Choroid plexus epithelial cell (primary cell): Measurements from ENCODE around the gene DYDC2.

Source experiments
- DNase-seq: peaks from one replicate; pipeline ENCODE4 v3.0.0-alpha.2; 2010; ENCODE audit warnings: low read depth
- H3K4me3 ChIP-seq: 2 replicates; pipeline ENCODE4 v1.5.1; 2011; ENCODE audit warnings: low read depth, mild to moderate bottlenecking, control low read depth, low read length, moderate library complexity
- TF ChIP-seq, protein P1 (sequence below): conservative IDR thresholded peaks from 2 replicates; pipeline ENCODE4 v1.5.1; 2011; ENCODE audit warnings: low read depth, mild to moderate bottlenecking, control low read depth, inconsistent platforms, low read length, moderate library complexity

Gene DYDC2

DNA sequence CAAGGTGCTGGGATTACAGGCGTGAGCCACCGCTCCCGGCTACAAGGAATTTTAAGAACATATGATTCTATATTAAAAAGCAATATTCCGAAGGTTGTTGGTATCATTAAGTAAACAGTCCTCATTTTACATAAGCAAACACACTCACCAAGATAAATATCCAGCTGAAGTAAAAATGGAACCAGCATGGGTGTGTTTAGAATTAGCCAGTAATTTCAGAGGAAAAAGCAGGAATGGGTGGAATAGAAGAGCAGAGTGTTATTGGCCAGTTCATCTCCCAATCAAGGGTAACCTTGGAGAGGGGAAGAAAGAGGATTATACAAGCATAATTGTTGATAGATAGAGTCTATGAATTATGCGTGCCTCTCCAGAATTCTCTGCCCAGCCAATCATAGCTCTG is 35.4 kb upstream of the DYDC2 start:
- H3K4me3 ChIP-seq: no peak overlapping the region
- TF ChIP-seq, protein P1, sequence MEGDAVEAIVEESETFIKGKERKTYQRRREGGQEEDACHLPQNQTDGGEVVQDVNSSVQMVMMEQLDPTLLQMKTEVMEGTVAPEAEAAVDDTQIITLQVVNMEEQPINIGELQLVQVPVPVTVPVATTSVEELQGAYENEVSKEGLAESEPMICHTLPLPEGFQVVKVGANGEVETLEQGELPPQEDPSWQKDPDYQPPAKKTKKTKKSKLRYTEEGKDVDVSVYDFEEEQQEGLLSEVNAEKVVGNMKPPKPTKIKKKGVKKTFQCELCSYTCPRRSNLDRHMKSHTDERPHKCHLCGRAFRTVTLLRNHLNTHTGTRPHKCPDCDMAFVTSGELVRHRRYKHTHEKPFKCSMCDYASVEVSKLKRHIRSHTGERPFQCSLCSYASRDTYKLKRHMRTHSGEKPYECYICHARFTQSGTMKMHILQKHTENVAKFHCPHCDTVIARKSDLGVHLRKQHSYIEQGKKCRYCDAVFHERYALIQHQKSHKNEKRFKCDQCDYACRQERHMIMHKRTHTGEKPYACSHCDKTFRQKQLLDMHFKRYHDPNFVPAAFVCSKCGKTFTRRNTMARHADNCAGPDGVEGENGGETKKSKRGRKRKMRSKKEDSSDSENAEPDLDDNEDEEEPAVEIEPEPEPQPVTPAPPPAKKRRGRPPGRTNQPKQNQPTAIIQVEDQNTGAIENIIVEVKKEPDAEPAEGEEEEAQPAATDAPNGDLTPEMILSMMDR: no peak
- DNase-seq: no peak

DNA sequence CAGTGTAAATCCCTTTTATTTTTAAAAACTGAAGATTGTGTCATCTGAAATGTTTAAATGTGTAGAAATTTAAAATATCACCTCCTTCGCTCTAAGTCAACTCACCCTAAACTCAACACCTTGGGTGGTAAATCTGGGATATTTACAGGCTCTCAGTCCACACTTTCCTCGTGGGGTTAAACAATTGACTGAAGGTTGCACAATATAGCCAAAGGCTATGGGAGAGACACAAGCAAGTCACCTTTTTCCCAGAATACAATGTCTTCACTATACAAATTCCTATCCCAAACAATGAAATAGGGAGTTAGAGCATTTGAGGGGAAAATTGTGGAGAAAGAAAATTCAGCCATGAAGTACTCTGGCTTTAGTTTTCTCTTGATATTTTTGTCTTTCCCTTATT is 34.4 kb upstream of the DYDC2 start:
- H3K4me3 ChIP-seq: no peak overlapping the region
- TF ChIP-seq, protein P1: no peak
- no peak for DNase-seq

DNA sequence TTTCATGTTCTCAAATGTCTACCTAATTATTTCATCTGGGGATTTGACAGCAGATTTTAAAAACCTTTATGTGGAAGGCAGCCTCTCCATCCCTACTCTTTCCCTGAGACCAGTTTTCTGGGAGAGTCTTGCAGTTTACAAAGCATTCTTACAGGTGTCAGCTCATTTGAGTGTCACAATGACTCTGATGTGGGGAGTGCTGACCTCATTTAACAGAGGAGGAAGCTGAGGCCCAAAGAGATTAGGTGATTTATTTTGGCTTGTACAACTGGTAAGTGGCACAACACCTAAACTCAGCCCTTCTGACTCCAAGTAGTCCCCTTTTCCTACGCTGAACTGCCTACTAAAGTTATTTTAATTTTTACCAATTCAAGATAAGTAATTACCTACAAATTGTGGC is 33.9 kb upstream of the DYDC2 start:
- TF ChIP-seq, protein P1: no peak
- H3K4me3 ChIP-seq: no peak overlapping the region
- no peak for DNase-seq

DNA sequence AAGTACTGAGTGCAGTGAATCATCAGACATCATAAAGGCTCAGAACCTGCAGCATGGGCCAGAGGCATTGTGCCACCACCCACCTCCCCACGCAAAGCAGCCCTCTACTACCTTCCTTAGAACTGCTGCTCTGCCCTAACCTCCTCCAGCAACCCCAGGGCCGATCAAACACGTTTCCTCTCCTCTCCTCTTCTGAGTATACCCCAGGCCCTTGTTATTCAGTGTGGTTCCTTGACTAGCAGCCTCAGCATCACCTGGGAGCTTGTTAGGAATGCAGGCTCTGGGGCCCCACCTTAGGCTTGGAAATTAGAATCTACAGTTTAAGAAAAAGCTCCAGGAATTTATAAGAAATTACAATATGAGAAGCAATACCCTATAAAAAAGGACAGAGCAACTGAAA is 33.3 kb upstream of the DYDC2 start:
- no peak overlapping the region for H3K4me3 ChIP-seq
- no peak for DNase-seq
- TF ChIP-seq, protein P1: no peak

DNA sequence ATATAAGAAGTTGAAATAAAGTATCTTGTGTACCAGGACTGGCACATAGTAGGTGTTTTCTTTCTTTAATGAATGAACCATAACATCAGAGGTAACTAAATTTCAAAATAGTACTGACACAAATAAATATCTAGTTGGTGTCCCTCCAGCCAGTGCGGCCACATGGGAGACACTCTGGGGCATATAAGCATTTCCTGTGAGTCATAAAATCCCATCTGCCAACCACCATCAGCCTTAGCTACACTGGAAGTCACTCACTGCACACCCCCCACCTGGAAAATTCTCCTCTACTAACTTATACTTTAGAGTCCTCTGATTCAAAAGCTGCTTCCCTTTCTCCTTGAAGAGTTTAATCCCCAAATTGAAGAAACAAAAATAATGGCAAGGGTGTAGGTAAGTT is 32.5 kb upstream of the DYDC2 start:
- TF ChIP-seq, protein P1: no peak
- H3K4me3 ChIP-seq: no peak overlapping the region
- DNase-seq: peak; percentile 42

DNA sequence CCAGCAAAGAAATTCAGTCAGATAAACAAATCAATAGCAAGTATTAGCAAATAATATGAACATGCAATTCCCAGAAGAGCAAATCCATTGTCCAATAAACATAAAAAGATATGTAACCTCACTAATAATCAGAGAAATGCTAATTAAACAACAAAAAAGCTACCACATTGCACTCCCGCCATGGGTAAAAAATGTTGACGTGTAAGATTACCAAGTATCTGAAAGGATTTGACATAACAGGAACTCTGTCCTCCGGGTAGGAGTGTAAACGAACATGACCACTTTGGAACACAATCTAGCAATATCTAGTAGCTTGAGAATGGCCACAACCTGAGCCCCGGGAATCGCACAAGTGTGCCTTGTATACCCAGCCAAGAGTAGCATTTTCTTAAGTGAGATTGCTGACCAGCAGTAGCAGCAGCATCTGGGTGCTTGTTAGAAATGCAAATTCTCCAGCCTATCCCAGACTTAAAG is 31.7 kb upstream of the DYDC2 start:
- DNase-seq: no peak
- no peak overlapping the region for H3K4me3 ChIP-seq
- TF ChIP-seq, protein P1: no peak

DNA sequence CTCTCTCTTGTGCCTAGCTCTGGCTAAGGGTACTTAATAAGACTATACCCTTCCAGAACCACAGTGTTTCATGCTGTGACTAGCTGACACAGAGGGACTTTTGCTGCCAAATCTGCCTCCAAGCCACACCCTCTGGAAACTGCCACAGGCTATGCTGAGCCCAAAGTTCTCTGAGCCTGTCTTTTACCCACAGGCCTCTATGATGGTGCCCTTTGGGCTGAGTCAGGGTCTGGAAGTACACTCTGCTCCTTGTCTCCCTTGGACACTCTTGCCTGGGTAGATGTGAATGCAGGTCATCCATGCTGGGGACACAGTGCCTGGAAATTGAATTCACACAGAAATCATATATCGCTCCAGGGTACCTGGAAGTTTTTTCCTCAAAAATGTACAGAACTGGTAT is 22.6 kb upstream of the DYDC2 start:
- H3K4me3 ChIP-seq: no peak overlapping the region
- TF ChIP-seq, protein P1: no peak
- no peak for DNase-seq
